SH-SY5Y (cell line): Measurements from ENCODE around the gene NIM1K.

ENCODE experiments used
- GATA2 ChIP-seq: IDR thresholded peaks from 2 replicates; pipeline ENCODE4 v1.6.1; 2011; ENCODE audit warnings: mild to moderate bottlenecking, low read depth, low read length
- GATA3 ChIP-seq: IDR thresholded peaks from 2 replicates; pipeline ENCODE4 v1.6.1; 2011; ENCODE audit warnings: low read depth, mild to moderate bottlenecking, low read length, moderate library complexity

The NIM1K gene

DNA sequence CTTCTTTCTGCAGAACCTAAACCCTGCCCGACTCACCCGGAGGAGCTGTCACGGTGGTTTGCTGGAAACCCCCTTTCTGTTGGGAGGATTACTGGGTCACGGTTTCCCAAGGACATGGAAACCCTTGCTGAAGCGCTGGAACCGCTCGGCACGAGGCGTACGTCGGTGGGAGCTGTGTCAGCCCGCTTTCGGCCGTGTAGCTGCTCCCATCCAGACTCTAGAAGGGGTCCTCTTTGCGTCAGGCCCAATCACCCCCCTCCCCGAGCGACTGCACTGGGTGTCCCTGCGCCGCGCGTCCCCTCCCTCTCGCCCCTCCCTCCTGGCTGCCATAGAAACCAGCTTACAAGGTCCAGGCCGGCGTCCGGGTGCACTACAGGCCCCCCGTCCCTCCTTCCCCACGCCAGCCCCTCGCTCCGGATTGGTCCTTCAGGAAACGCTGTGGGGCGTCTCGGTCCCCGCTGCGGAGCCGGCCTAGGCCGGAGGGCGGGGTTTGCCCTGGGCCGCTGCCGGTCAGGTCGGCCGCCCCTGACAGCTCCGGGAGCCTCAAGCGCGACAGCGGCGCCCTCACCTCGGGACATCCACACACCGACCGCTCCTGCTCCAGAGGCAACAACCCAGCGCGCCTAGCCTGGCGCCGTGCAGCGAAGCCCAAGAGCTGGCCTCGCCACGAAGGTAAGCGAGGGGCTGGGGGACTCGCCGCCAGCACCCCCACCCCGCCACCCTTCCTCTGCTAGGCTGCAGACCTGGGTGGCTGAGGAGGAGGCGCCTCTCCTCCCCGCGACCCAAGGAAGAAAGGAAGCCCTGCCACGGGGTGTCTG is at the start of gene NIM1K:
TSS of gene NIM1K (plus strand) at position 486 of the 818 bp plus-strand sequence. CDS start 53,551 bp downstream, outside the sequence.
- TF ChIP-seq GATA2 (no peak), GATA3 (no peak)

DNA sequence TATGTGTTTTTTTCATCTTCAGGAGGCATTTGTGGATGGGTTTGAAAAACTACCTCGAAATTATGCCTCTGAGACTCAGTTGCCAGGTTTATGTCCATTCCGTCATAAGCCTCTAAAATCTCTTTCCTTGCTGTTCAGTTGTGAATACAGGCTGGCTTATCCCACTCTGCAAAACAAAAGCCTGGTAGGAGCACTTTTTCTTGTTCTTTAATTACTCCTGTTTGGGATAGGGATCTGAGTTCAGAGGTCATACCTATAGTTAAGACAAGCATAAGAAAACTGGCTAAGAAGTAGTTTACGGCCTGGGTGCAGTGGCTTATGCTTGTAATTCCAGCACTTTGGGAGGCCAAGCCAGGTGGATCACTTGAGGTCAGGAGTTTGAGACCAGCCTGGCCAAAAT is 47.0 kb upstream of the NIM1K start:
- no peak for TF ChIP-seq GATA3
- TF ChIP-seq GATA2 = no peak

- no peak for TF ChIP-seq GATA2
- TF ChIP-seq GATA3 = no peak
These were observed 45.1 kb upstream of the NIM1K start for GRCh38 chr5:43146958-43147357.

- TF ChIP-seq GATA3 = no peak
- TF ChIP-seq GATA2 = no peak
These were observed 43.6 kb upstream of the NIM1K start for GRCh38 chr5:43148417-43148816.

GRCh38 chr5:43149231-43149630 is 42.8 kb upstream of the NIM1K start:
- no peak for TF ChIP-seq GATA2
- TF ChIP-seq GATA3 = no peak

- no peak for TF ChIP-seq GATA2
- no peak for TF ChIP-seq GATA3
These were observed 42.0 kb upstream of the NIM1K start for GRCh38 chr5:43150075-43150474.

- TF ChIP-seq GATA2 = no peak
These were observed 41.3 kb upstream of the NIM1K start for GRCh38 chr5:43150748-43151147.

DNA sequence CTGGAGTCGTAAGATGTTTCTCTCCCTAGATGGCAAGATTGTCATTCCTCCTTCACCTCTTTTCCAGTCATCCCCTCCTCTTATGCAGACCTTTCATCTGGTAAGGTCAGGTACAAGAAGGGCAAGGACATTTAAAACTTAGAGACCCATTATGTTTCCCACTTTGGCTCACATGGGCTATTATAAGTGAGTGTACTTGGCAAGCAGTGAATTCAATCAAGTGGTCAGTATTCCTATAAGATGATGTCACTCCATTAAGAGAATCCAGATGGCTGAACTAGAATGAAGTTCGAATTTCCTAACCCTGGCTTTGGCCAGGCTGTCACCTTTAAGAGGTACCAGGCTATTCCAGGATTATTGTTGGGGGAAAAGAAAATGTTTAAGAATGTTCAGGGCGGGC is 39.1 kb upstream of the NIM1K start:
- TF ChIP-seq GATA3 (no peak), GATA2 (no peak)

- TF ChIP-seq GATA3 (no peak), GATA2 (peak; percentile 50; the same call in 1 of the 2 replicates)
These were observed 37.6 kb upstream of the NIM1K start for GRCh38 chr5:43154469-43154868.

DNA sequence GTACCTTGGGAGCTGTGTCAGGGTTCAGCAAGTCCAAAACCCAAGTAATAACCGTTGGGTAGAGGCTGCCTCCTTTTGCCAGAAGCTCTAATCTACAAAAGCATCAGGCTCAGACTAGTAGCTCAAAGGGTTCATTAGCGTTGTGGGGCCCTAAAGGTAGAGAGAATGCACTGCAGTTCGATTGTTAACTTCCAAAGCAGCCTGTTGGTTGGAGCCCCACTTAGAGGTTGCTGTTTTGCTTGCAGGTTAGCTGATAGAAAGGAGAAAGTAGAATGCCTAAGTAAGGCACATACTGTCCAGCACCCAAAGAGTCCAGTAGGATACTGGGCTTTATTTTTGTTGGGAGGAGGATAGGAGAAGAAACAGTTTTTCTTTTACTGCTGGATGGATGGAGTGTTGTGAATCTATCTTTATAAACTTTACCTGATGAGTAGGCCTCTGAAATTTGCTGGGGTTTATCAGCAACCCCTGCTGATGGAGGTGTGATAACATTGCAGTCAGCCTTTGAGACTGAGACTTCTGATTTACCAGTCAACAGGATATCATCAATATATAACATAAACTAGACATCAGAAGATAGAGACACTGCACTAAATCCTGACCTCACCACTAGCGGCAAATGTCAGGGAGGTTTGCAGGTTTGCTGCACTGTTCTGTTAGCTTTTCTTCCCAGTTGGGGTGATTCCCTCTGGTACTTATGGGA is 36.5 kb upstream of the NIM1K start:
- no peak for TF ChIP-seq GATA3

- no peak for TF ChIP-seq GATA2
- TF ChIP-seq GATA3 = no peak
These were observed 35.6 kb upstream of the NIM1K start for GRCh38 chr5:43156388-43156787.

- no peak for TF ChIP-seq GATA2
- no peak for TF ChIP-seq GATA3
These were observed 35.0 kb upstream of the NIM1K start for GRCh38 chr5:43157068-43157467.

GRCh38 chr5:43161244-43161643 is 30.8 kb upstream of the NIM1K start:
- TF ChIP-seq GATA3 (no peak), GATA2 (no peak)

DNA sequence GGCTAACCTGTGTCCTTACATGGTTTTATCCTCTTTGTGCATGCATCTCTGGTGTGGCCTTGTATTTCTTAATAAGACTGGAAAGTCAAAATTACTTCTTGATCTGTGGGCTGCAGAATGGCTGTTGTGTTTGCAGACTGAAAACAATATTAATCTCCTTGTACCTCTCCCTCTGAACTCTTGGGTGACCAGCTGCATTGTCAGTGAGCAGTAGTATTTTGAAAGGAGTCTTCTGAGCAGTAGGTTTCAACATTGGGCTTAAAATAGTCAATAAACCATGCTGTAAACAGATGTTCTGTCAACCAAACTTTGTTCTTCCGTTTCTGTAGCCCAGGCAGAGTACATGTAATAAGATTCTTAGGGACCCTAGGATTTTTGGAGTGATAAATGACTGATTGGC is 26.7 kb upstream of the NIM1K start:
- no peak for TF ChIP-seq GATA2
- no peak for TF ChIP-seq GATA3

- no peak for TF ChIP-seq GATA3
- TF ChIP-seq GATA2 = no peak
These were observed 23.9 kb upstream of the NIM1K start for GRCh38 chr5:43168175-43168574.

DNA sequence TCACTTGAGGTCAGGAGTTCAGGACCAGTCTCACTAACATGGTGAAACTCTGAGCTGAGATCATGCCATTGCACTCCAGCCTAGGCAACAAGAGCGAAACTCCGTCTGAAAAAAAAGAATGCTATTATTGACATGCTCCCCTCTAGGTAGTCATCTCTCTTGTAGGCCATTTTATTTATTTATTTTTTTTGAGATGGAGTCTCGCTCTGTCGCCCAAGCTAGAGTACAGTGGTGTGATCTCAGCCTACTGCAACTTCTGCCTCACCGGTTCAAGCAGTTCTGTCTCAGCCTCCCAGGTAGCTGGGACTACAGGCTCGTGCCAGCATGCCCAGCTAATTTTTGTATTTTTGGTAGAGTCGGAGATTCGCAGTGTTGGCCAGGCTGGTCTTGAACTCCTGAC is 20.6 kb upstream of the NIM1K start:
- TF ChIP-seq GATA2 = no peak
- no peak for TF ChIP-seq GATA3
